ENCODE data around the gene ARFGAP2. TPM values are rescaled to one million over a fixed set of nuclear protein-coding genes. Genes with fewer than 3 reads are reported as not detected.

Gene ARFGAP2
- total and polyA plus RNA-seq, 9 donors: 41.5 to 94.9 (median 74.2) TPM

- Histone ChIP-seq H3K4me1 (ENCODE audit: insufficient read depth) (peaks cover 13% of the 10 kb centered on the region), H3K9me3 (no peaks in the 10 kb centered on the region), H3K36me3 (no peaks in the 10 kb centered on the region), H3K27ac (peak overlapping the region in 1 of 2 donors; percentile 97), H3K27me3 (no peaks in the 10 kb centered on the region), H3K4me3 (no peak overlapping the region)
- WGBS, 3 donors: 83 to 94% (median 90%) methylated on average over 22 to 23 of the region's 23 CpGs
- intact Hi-C loops (cut with DNase I): loop anchor here in 3 of 4 donors (5.0 to 10.0 kb wide), 3 partner anchors 88 to 178 kb away; partner anchors contain the start of gene MYBPC3 (in 1 of the 3)
- TF ChIP-seq CTCF (IDR thresholded peaks at IDR 0.05) (no peak), EP300 (IDR thresholded peaks at IDR 0.05) (no peak), POLR2A (IDR thresholded peaks at IDR 0.05) (no peak)
- peak in 1 of 5 donors; percentile 47 for DNase-seq
Observed at GRCh38 chr11:47178737-47179654, 2.3 kb upstream of the ARFGAP2 start.

- TF ChIP-seq POLR2A (IDR thresholded peaks at IDR 0.05) (no peak), EP300 (IDR thresholded peaks at IDR 0.05) (no peak), CTCF (IDR thresholded peaks at IDR 0.05) (no peak)
- WGBS, 3 donors: 80 to 83% (median 82%) methylated on average over 11 of the region's 11 CpGs
- H3K27ac ChIP-seq: peak overlapping the region; percentile 97 to 98
- no peaks in the 10 kb centered on the region for H3K9me3 ChIP-seq
- no peaks in the 10 kb centered on the region for H3K27me3 ChIP-seq
- peak in 1 of 5 donors; percentile 44 for DNase-seq
- intact Hi-C loops (cut with DNase I): loop anchor here in 3 of 4 donors (5.0 to 10.0 kb wide), 3 partner anchors 89 to 179 kb away; partner anchors contain the start of gene MYBPC3 (in 1 of the 3)
- H3K4me1 ChIP-seq (ENCODE audit: insufficient read depth): peaks cover 13% of the 10 kb centered on the region
- H3K4me3 ChIP-seq: no peak overlapping the region
- no peaks in the 10 kb centered on the region for H3K36me3 ChIP-seq
Observed at GRCh38 chr11:47178316-47178715, 1.6 kb upstream of the ARFGAP2 start.

- H3K27me3 ChIP-seq: no peaks in the 10 kb centered on the region
- no peak overlapping the region for H3K4me3 ChIP-seq
- H3K4me1 ChIP-seq (ENCODE audit: insufficient read depth): peaks cover 13% of the 10 kb centered on the region
- no peak for TF ChIP-seq EP300 (IDR thresholded peaks at IDR 0.05)
- no peak for TF ChIP-seq CTCF (IDR thresholded peaks at IDR 0.05)
- TF ChIP-seq POLR2A (IDR thresholded peaks at IDR 0.05): no peak
- 26 to 34% (median 30%) methylated on average over 6 of the region's 6 CpGs for WGBS, 3 donors
- intact Hi-C loops (cut with DNase I): loop anchor here in 3 of 4 donors (5.0 to 10.0 kb wide), 3 partner anchors 89 to 179 kb away; partner anchors contain the start of gene MYBPC3 (in 1 of the 3)
- no peaks in the 10 kb centered on the region for H3K36me3 ChIP-seq
- no peaks in the 10 kb centered on the region for H3K9me3 ChIP-seq
- DNase-seq: peak in 3 of 5 donors; percentile 46 to 66 (median 48)
- peak overlapping the region; percentile 97 to 98 for H3K27ac ChIP-seq
Observed at GRCh38 chr11:47177846-47178245, 1.2 kb upstream of the ARFGAP2 start.

- H3K27ac ChIP-seq: peak overlapping the region; percentile 97 to 98
- intact Hi-C loops (cut with DNase I): loop anchor here in 3 of 4 donors (5.0 to 10.0 kb wide), 3 partner anchors 90 to 180 kb away; partner anchors contain the start of gene MYBPC3 (in 1 of the 3)
- peak overlapping the region; percentile 95 for H3K4me3 ChIP-seq
- no peaks in the 10 kb centered on the region for H3K9me3 ChIP-seq
- DNase-seq: peak in 3 of 5 donors; percentile 63 to 78 (median 72)
- no peaks in the 10 kb centered on the region for H3K27me3 ChIP-seq
- H3K36me3 ChIP-seq: no peaks in the 10 kb centered on the region
- H3K4me1 ChIP-seq (ENCODE audit: insufficient read depth): peaks cover 13% of the 10 kb centered on the region
- no peak for TF ChIP-seq POLR2A (IDR thresholded peaks at IDR 0.05)
- peak; percentile 47 to 82 (median 82) for TF ChIP-seq CTCF (IDR thresholded peaks at IDR 0.05)
- WGBS, 3 donors: 1 to 2% (median 2%) methylated on average over 21 of the region's 21 CpGs
Observed at GRCh38 chr11:47177229-47177845, 658 bp upstream of the ARFGAP2 start.
